Epithelial cell of esophagus (primary cell): ENCODE results near the gene DYSF.

Experiments used
- DNase-seq: peaks from one replicate; pipeline ENCODE4 v3.0.0; 2010; ENCODE audit warnings: low read depth
- H3K4me3 ChIP-seq: 2 replicates; pipeline ENCODE4 v1.5.1; 2011; ENCODE audit warnings: mild to moderate bottlenecking, low read length, control low read depth
- TF ChIP-seq, protein P1 (sequence below): IDR thresholded peaks from 2 replicates; pipeline ENCODE4 v1.5.1; 2011; ENCODE audit warnings: low read depth, mild to moderate bottlenecking, low read length, control low read depth, inconsistent platforms; ENCODE audit not compliant: insufficient read depth; ENCODE audit errors: missing control alignments

Gene DYSF

DNA sequence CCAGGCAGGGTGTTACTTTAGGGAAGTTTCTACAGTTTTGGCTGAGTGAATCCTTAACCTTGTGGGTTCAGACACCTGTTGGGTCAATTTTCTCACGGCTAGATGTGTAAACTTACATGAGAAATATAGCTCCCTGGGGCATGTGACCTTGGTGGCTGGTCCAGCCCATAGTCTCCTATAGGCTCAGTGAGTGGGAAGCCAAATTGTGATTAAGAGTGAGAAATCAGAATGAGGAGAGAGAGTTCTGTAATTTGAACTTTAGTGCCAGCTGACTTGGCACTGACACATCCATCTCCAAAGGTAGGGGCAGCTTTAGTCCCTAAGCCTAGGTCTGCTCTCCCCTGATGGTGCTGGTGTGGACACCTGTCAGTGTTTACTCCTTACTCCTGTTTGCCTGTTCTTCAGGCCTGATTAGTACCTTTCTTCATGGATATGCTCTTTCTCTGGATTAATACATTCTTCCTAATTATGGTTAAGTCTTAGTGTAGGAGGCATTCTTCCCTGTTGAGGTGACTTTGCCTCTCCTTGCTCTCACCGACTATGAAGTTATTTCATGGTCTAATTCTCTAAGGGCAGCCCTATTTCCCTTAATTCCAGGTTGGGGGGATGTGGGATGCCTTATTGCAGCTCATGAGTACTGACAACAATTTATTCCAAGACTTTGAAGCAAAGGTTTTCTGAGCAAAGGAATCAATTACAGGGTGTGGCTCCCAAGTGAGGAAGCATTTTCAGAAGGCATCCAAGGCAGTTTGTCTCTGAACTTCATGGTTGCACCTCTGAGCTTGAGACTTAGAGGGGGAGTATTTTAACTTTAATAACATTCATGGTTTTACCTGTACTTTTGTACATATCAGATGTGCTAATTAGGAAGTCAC, 177.3 kb downstream of the DYSF start:
- no peak overlapping the region for H3K4me3 ChIP-seq
- TF ChIP-seq, protein P1, sequence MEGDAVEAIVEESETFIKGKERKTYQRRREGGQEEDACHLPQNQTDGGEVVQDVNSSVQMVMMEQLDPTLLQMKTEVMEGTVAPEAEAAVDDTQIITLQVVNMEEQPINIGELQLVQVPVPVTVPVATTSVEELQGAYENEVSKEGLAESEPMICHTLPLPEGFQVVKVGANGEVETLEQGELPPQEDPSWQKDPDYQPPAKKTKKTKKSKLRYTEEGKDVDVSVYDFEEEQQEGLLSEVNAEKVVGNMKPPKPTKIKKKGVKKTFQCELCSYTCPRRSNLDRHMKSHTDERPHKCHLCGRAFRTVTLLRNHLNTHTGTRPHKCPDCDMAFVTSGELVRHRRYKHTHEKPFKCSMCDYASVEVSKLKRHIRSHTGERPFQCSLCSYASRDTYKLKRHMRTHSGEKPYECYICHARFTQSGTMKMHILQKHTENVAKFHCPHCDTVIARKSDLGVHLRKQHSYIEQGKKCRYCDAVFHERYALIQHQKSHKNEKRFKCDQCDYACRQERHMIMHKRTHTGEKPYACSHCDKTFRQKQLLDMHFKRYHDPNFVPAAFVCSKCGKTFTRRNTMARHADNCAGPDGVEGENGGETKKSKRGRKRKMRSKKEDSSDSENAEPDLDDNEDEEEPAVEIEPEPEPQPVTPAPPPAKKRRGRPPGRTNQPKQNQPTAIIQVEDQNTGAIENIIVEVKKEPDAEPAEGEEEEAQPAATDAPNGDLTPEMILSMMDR, result no peak
- no peak for DNase-seq

- TF ChIP-seq, protein P1, result no peak
- no peak for DNase-seq
- no peak overlapping the region for H3K4me3 ChIP-seq
Observed at GRCh38 chr2:71631411-71631931, 178.1 kb downstream of the DYSF start.

- no peak overlapping the region for H3K4me3 ChIP-seq
- DNase-seq, result no peak
- TF ChIP-seq, protein P1, result no peak
Observed at GRCh38 chr2:71633086-71633485, 179.7 kb downstream of the DYSF start.

- no peak overlapping the region for H3K4me3 ChIP-seq
- no peak for DNase-seq
- TF ChIP-seq, protein P1, result no peak
Observed at GRCh38 chr2:71634567-71634966, 181.2 kb downstream of the DYSF start.

GRCh38 chr2:71635798-71636197, 182.4 kb downstream of the DYSF start:
- no peak overlapping the region for H3K4me3 ChIP-seq
- DNase-seq, result no peak
- TF ChIP-seq, protein P1, result no peak

DNA sequence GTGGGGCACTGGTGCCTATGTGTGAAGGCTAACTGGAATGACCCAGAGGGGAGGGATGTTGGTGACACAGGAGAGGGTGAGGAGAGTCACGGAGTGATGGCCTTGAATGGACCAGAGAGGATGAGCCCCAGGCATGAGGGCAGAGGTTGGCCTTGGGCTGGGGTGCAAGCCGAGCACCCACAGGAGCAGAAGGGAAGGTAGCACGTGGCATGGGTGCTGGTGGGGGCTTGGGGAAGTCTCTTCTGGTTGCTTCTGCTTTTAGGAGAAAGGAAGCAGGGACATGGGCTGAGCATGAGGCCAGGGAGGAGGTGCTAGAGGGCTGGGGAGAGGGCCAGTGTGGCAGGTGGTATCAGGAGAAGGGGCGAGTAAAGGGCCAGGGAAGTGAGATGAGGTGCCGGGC, 183.8 kb downstream of the DYSF start:
- TF ChIP-seq, protein P1, result no peak
- no peak overlapping the region for H3K4me3 ChIP-seq
- DNase-seq, result no peak
